DND-41 (cell line): ENCODE results near the gene ENTR1.
A peak's percentile ranks its signal among the peaks of the same experiment; 100 is the strongest.

Experiments
- ATAC-seq: fragments of 200-7000 bp; cut with Tn5 transposase; 3 replicates; pipeline ENCODE4 v1.9.1; 2021; ENCODE audit warnings: low read depth; ENCODE audit not compliant: insufficient read depth
- DNase-seq: peaks from one replicate; pipeline ENCODE4 v3.0.0-alpha.2; 2020
- H2AFZ ChIP-seq: 2 replicates; pipeline ENCODE4 v1.6.0; 2012; ENCODE audit warnings: low read depth, low read length
- H3K27ac ChIP-seq: 2 replicates; pipeline ENCODE4 v1.5.1; 2012; ENCODE audit warnings: low read length, inconsistent platforms
- H3K27me3 ChIP-seq: fragments of 200-600 bp; sonication (generic); 2 replicates; pipeline ENCODE4 v1.6.0; 2012; ENCODE audit warnings: low read length, mild to moderate bottlenecking, inconsistent platforms; ENCODE audit not compliant: insufficient read depth, poor library complexity
- H3K36me3 ChIP-seq: 2 replicates; pipeline ENCODE4 v1.5.1; 2012; ENCODE audit warnings: low read length, inconsistent platforms; ENCODE audit not compliant: insufficient read depth
- H3K4me1 ChIP-seq: 2 replicates; pipeline ENCODE4 v1.5.1; 2012; ENCODE audit warnings: mild to moderate bottlenecking, low read length; ENCODE audit not compliant: insufficient read depth
- H3K4me2 ChIP-seq: 2 replicates; pipeline ENCODE4 v1.6.0; 2012; ENCODE audit warnings: mild to moderate bottlenecking, moderate library complexity, low read length, inconsistent platforms; ENCODE audit not compliant: insufficient read depth
- H3K4me3 ChIP-seq, 2 experiments: fragments of 200-600 bp in 1 of 2; shearing (Covaris generic) in 1 of 2; 2 replicates each; pipeline ENCODE4 v1.5.1; 2012 to 2016; ENCODE audit warnings: inconsistent platforms in 2 of 2, low read length in 2 of 2, mild to moderate bottlenecking in 2 of 2, low read depth in 1 of 2, moderate library complexity in 1 of 2
- H3K79me2 ChIP-seq: 2 replicates; pipeline ENCODE4 v1.6.0; 2012; ENCODE audit warnings: low read length, inconsistent platforms; ENCODE audit not compliant: insufficient read depth
- H3K9ac ChIP-seq: 2 replicates; pipeline ENCODE4 v1.6.0; 2012; ENCODE audit warnings: low read depth, mild to moderate bottlenecking, inconsistent platforms, low read length, moderate library complexity
- H3K9me3 ChIP-seq: 2 replicates; pipeline ENCODE4 v1.5.1; 2012; ENCODE audit warnings: low read length, moderate library complexity, mild to moderate bottlenecking, inconsistent platforms; ENCODE audit not compliant: insufficient read depth, severe bottlenecking
- H4K20me1 ChIP-seq: 2 replicates; pipeline ENCODE4 v1.6.0; 2012; ENCODE audit warnings: low read length; ENCODE audit not compliant: insufficient read depth
- EZH2 ChIP-seq: IDR thresholded peaks from 3 replicates; pipeline ENCODE4 v1.6.1; 2012; ENCODE audit warnings: borderline replicate concordance, low read depth, mild to moderate bottlenecking, moderate library complexity, low read length, inconsistent platforms; ENCODE audit not compliant: severe bottlenecking
- TF ChIP-seq, protein P1 (sequence below): IDR thresholded peaks from 2 replicates; pipeline ENCODE4 v1.5.1; 2012; ENCODE audit warnings: borderline replicate concordance, low read length, moderate library complexity, mild to moderate bottlenecking; ENCODE audit not compliant: poor library complexity, severe bottlenecking; ENCODE audit errors: extremely low read depth

ENTR1 gene

GRCh38 chr9:136353757-136354488 lies 56.5 kb downstream of the ENTR1 start:
- H3K27me3 ChIP-seq = no peaks in the 10 kb centered on the region
- no peak overlapping the region for H3K27ac ChIP-seq
- DNase-seq (no peak), ATAC-seq (no peak)
- TF ChIP-seq, protein P1, sequence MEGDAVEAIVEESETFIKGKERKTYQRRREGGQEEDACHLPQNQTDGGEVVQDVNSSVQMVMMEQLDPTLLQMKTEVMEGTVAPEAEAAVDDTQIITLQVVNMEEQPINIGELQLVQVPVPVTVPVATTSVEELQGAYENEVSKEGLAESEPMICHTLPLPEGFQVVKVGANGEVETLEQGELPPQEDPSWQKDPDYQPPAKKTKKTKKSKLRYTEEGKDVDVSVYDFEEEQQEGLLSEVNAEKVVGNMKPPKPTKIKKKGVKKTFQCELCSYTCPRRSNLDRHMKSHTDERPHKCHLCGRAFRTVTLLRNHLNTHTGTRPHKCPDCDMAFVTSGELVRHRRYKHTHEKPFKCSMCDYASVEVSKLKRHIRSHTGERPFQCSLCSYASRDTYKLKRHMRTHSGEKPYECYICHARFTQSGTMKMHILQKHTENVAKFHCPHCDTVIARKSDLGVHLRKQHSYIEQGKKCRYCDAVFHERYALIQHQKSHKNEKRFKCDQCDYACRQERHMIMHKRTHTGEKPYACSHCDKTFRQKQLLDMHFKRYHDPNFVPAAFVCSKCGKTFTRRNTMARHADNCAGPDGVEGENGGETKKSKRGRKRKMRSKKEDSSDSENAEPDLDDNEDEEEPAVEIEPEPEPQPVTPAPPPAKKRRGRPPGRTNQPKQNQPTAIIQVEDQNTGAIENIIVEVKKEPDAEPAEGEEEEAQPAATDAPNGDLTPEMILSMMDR = no peak
- no peak for TF ChIP-seq EZH2
- no peaks in the 10 kb centered on the region for H3K4me1 ChIP-seq
- H3K4me3 ChIP-seq = no peak overlapping the region
- H3K4me2 ChIP-seq = no peak overlapping the region
- H3K9ac ChIP-seq = no peak overlapping the region
- no peaks in the 10 kb centered on the region for H3K36me3 ChIP-seq
- H2AFZ ChIP-seq = no peak overlapping the region
- no peaks in the 10 kb centered on the region for H3K9me3 ChIP-seq
- H4K20me1 ChIP-seq = no peaks in the 10 kb centered on the region; the same call in 1 of the 2 replicates
- no peaks in the 10 kb centered on the region for H3K79me2 ChIP-seq

- TF ChIP-seq EZH2 = no peak
- TF ChIP-seq, protein P1 = no peak
- ATAC-seq (no peak), DNase-seq (no peak)
- no peaks in the 10 kb centered on the region for H3K79me2 ChIP-seq
- no peaks in the 10 kb centered on the region for H3K27me3 ChIP-seq
- H3K4me3 ChIP-seq = no peak overlapping the region
- no peaks in the 10 kb centered on the region for H3K4me1 ChIP-seq
- H3K36me3 ChIP-seq = no peaks in the 10 kb centered on the region
- H3K27ac ChIP-seq = no peak overlapping the region
- no peaks in the 10 kb centered on the region for H3K9me3 ChIP-seq
- H3K9ac ChIP-seq = no peak overlapping the region
- no peaks in the 10 kb centered on the region; the same call in 1 of the 2 replicates for H4K20me1 ChIP-seq
- no peak overlapping the region for H3K4me2 ChIP-seq
- H2AFZ ChIP-seq = no peak overlapping the region
Measured at GRCh38 chr9:136353088-136353487, 57.3 kb downstream of the ENTR1 start.

GRCh38 chr9:136352682-136353081 lies 57.7 kb downstream of the ENTR1 start:
- Histone ChIP-seq H3K27me3 (no peaks in the 10 kb centered on the region), H3K9ac (no peak overlapping the region)
- peak; percentile 30; the same call in 1 of the 3 replicates for ATAC-seq

More at GRCh38 chr9:136352682-136353081, 57.7 kb downstream of the ENTR1 start:
- Histone ChIP-seq H2AFZ (no peak overlapping the region), H3K4me3 (no peak overlapping the region), H3K36me3 (no peaks in the 10 kb centered on the region), H3K27ac (no peak overlapping the region), H3K4me1 (no peaks in the 10 kb centered on the region), H3K4me2 (no peak overlapping the region), H4K20me1 (no peaks in the 10 kb centered on the region; the same call in 1 of the 2 replicates), H3K9me3 (no peaks in the 10 kb centered on the region), H3K79me2 (no peaks in the 10 kb centered on the region)
- DNase-seq = no peak
- TF ChIP-seq, protein P1 = no peak
- TF ChIP-seq EZH2 = no peak
